ENCODE measurements around the gene XPOT. TPM values are rescaled to one million over a fixed set of nuclear protein-coding genes. Genes with fewer than 3 reads are reported as not detected.

The XPOT gene
- total and polyA plus RNA-seq, 2 donors (not counting 1 experiment from before 2014, with no cell fraction given): 11.7 to 48.8 TPM

- ATAC-seq (ENCODE audit: low read depth): no peak
- H3K4me2 ChIP-seq (replicated peaks; ENCODE audit: low read depth, low read length, poor library complexity, severe bottlenecking): no peak overlapping the region
These were observed 96.2 kb downstream of the XPOT start for GRCh38 chr12:64500394-64500793.

More at GRCh38 chr12:64500394-64500793, 96.2 kb downstream of the XPOT start:
- Histone ChIP-seq H3K27ac (ENCODE audit: low read length in 2 of 2) (no peak overlapping the region), H2AFZ (ENCODE audit: insufficient read depth, low read depth, low read length, poor library complexity, severe bottlenecking) (no peak overlapping the region), H3K4me1 (ENCODE audit: control insufficient read depth in 2 of 2, insufficient read depth in 2 of 2, low read length in 2 of 2) (no peaks in the 10 kb centered on the region), H3K9me3 (ENCODE audit: control extremely low read depth in 1 of 3, control insufficient read depth in 2 of 3, insufficient read depth in 1 of 3, low read length in 2 of 3) (no peaks in the 10 kb centered on the region), H3K27me3 (replicated peaks in 1 of 4; ENCODE audit: control extremely low read depth in 1 of 4, control insufficient read depth in 3 of 4, insufficient read depth in 4 of 4, low read length in 3 of 4) (no peaks in the 10 kb centered on the region), H4K20me1 (ENCODE audit: control insufficient read depth, insufficient read depth, low read length, poor library complexity, severe bottlenecking) (no peaks in the 10 kb centered on the region), H3K4me3 (ENCODE audit: control extremely low read depth in 1 of 5, extremely low read depth in 1 of 5, insufficient read depth in 1 of 5, low read depth in 2 of 5, low read length in 4 of 5) (no peak overlapping the region), H3K9ac (ENCODE audit: low read length) (no peak overlapping the region), H3K36me3 (replicated peaks in 1 of 2; ENCODE audit: control extremely low read depth in 1 of 2, control insufficient read depth in 1 of 2, extremely low read depth in 1 of 2, insufficient read depth in 2 of 2, low read length in 1 of 2) (peaks cover 5 to 42% of the 10 kb centered on the region in 2 experiments), H3K79me2 (ENCODE audit: control insufficient read depth, insufficient read depth, low read length) (no peaks in the 10 kb centered on the region)
- ChIA-PET POLR2A (no interaction called here), CTCF (interaction anchor here (1.1 kb wide), 1 partner anchor 197 kb away, joined by 4 read pairs; no protein-coding TSS in a partner anchor)
- DNase-seq: no peak
- no peaks in the 10 kb centered on the region for H3K4me1 Mint-ChIP-seq
- no peak overlapping the region for H3K4me3 Mint-ChIP-seq
- intact Hi-C loops (cut with micrococcal nuclease): no loop called here
- 100% methylated on average over 1 of the region's 3 CpGs for WGBS (ENCODE audit: insufficient coverage)
- TF ChIP-seq EZH2 (IDR thresholded peaks at IDR 0.05; ENCODE audit: borderline replicate concordance, insufficient read depth, low read depth, low read length, poor library complexity, severe bottlenecking): no peak
- TF ChIP-seq, protein P1, sequence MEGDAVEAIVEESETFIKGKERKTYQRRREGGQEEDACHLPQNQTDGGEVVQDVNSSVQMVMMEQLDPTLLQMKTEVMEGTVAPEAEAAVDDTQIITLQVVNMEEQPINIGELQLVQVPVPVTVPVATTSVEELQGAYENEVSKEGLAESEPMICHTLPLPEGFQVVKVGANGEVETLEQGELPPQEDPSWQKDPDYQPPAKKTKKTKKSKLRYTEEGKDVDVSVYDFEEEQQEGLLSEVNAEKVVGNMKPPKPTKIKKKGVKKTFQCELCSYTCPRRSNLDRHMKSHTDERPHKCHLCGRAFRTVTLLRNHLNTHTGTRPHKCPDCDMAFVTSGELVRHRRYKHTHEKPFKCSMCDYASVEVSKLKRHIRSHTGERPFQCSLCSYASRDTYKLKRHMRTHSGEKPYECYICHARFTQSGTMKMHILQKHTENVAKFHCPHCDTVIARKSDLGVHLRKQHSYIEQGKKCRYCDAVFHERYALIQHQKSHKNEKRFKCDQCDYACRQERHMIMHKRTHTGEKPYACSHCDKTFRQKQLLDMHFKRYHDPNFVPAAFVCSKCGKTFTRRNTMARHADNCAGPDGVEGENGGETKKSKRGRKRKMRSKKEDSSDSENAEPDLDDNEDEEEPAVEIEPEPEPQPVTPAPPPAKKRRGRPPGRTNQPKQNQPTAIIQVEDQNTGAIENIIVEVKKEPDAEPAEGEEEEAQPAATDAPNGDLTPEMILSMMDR (IDR thresholded peaks at IDR 0.05): no peak
- no peak overlapping the region for H3K27ac Mint-ChIP-seq
- H3K9me3 Mint-ChIP-seq (ENCODE audit: insufficient read depth): no peaks in the 10 kb centered on the region
- H3K27me3 Mint-ChIP-seq: no peaks in the 10 kb centered on the region

Small RNA genes lying within 50 kb of the gene (small RNA-seq; reads per million reads assigned to genes)
- gene RF01210 (ENCODE audit: insufficient read length, low read depth, low replicate concordance): not detected

Other genes with a start within 250 kb of the XPOT start
- 18.7 and 21.2 TPM in 2 replicates for gene KICS2, start 182.1 kb upstream of the XPOT start, total RNA-seq
- gene KICS2, start 182.1 kb upstream of the XPOT start, polyA plus RNA-seq: 16.6 and 21.1 TPM in 2 replicates
- gene C12orf56, start 13.6 kb upstream of the XPOT start, total RNA-seq: not detected in 2 replicates
- gene C12orf56, start 13.6 kb upstream of the XPOT start, polyA plus RNA-seq: not detected in 2 replicates
- 38.5 and 46.9 TPM in 2 replicates for gene TBK1, start 47.7 kb downstream of the XPOT start, total RNA-seq
- 10.4 and 13.6 TPM in 2 replicates for gene TBK1, start 47.7 kb downstream of the XPOT start, polyA plus RNA-seq
- 104 and 107 TPM in 2 replicates for gene RASSF3, start 206.1 kb downstream of the XPOT start, total RNA-seq
- 25.8 and 26.1 TPM in 2 replicates for gene RASSF3, start 206.1 kb downstream of the XPOT start, polyA plus RNA-seq

Measured in B cell (primary cell).